DOHH2 (cell line): ENCODE results near the gene ADAMTS16.

Experiments used
- H3F3A ChIP-seq: fragments of 200-600 bp; sonication (generic), shearing (Covaris generic); 2 replicates; pipeline ENCODE4 v1.6.0; 2016; ENCODE audit warnings: antibody characterized with exemption, mild to moderate bottlenecking; ENCODE audit not compliant: control insufficient read depth, insufficient read depth
- H3K27ac ChIP-seq: fragments of 200-600 bp; sonication (generic); 2 replicates; pipeline ENCODE4 v1.5.1; 2014; ENCODE audit warnings: low read depth, mild to moderate bottlenecking, low read length, moderate library complexity
- H3K27me3 ChIP-seq: fragments of 200-600 bp; sonication (generic); 2 replicates; pipeline ENCODE4 v1.6.1; 2014; ENCODE audit warnings: mild to moderate bottlenecking, low read length, mixed read lengths; ENCODE audit not compliant: control insufficient read depth
- H3K36me3 ChIP-seq: fragments of 200-600 bp; sonication (generic); 2 replicates; pipeline ENCODE4 v1.6.1; 2014; ENCODE audit warnings: mild to moderate bottlenecking, low read length, moderate library complexity, mixed read lengths; ENCODE audit not compliant: control insufficient read depth
- H3K4me1 ChIP-seq: fragments of 200-600 bp; sonication (generic); 2 replicates; pipeline ENCODE4 v1.6.1; 2014; ENCODE audit warnings: mild to moderate bottlenecking, low read length, mixed read lengths; ENCODE audit not compliant: control insufficient read depth
- H3K4me2 ChIP-seq: fragments of 200-600 bp; sonication (generic); 2 replicates; pipeline ENCODE4 v1.6.0; 2014; ENCODE audit warnings: mild to moderate bottlenecking, low read length, moderate library complexity
- H3K4me3 ChIP-seq: fragments of 200-600 bp; sonication (generic); 2 replicates; pipeline ENCODE4 v1.5.1; 2014; ENCODE audit warnings: mild to moderate bottlenecking, low read length, mixed read lengths
- H3K79me2 ChIP-seq: fragments of 200-600 bp; sonication (generic); 2 replicates; pipeline ENCODE4 v1.6.1; 2014; ENCODE audit warnings: mild to moderate bottlenecking, low read length, mixed read lengths; ENCODE audit not compliant: control insufficient read depth
- H3K9me2 ChIP-seq: fragments of 200-600 bp; sonication (generic); replicated peaks from 2 replicates; pipeline ENCODE4 v1.6.1; 2014; ENCODE audit warnings: mild to moderate bottlenecking, low read length, mixed read lengths; ENCODE audit not compliant: control insufficient read depth
- H3K9me3 ChIP-seq: fragments of 200-600 bp; sonication (generic); 2 replicates; pipeline ENCODE4 v1.6.1; 2014; ENCODE audit warnings: antibody characterized with exemption, low read length, mixed read lengths; ENCODE audit not compliant: control insufficient read depth, insufficient read depth
- H4K20me1 ChIP-seq: fragments of 200-600 bp; sonication (generic); 2 replicates; pipeline ENCODE4 v1.6.0; 2014; ENCODE audit warnings: low read depth, mild to moderate bottlenecking, antibody characterized with exemption, low read length, moderate library complexity; ENCODE audit not compliant: control insufficient read depth, insufficient read depth
- EZH2phosphoT487 ChIP-seq: fragments of 200-600 bp; sonication (generic); IDR thresholded peaks from 2 replicates; pipeline ENCODE4 v1.6.1; 2017; ENCODE audit warnings: borderline replicate concordance, mild to moderate bottlenecking, antibody characterized with exemption, low read length, moderate library complexity, mixed read lengths
- TF ChIP-seq, protein P1 (sequence below): fragments of 200-600 bp; sonication (generic); IDR thresholded peaks from one replicate; pipeline ENCODE4 v1.5.1; 2014; ENCODE audit warnings: antibody characterized with exemption, mild to moderate bottlenecking, low read depth, low read length; ENCODE audit not compliant: poor library complexity, severe bottlenecking

ADAMTS16 gene

DNA sequence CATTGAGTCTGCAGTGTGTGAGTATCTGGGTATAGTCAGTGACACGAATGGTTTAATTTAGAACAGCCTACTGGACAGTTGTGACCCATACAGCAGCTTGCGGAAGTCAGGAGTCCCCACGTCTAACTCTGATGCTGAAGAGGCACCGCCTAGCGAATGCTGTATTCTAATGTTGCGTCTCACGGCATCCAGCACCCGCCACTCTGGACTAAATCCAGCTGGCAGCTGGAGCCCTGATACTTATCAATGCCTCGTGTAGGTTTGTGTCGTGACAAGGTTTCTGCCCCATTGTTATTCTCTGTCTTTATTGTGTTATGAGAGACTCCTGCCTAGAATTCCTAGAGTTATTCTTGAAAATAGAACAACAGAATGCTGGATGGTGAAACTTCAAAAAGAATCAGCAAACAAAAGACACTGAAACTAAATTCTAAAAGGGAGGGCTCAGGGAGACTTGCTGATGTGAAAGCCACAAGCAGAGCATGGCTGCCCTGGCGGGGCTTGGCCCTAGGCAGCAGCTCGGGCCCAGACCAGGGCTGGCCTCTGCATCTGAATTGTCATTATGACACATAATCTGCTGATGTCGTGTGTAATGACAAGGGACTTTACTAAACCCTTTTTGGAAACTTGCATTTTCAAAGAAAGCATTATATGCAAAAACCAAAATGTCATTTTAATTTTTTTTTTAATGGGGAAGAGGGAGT lies 158.9 kb downstream of the ADAMTS16 start:
- no peaks in the 10 kb centered on the region for H3F3A ChIP-seq
- no peaks in the 10 kb centered on the region for H3K27me3 ChIP-seq
- no peak overlapping the region for H3K4me2 ChIP-seq
- no peaks in the 10 kb centered on the region for H3K9me2 ChIP-seq
- no peaks in the 10 kb centered on the region for H4K20me1 ChIP-seq
- no peaks in the 10 kb centered on the region for H3K79me2 ChIP-seq
- no peaks in the 10 kb centered on the region for H3K4me1 ChIP-seq
- H3K9me3 ChIP-seq, result no peaks in the 10 kb centered on the region
- no peaks in the 10 kb centered on the region for H3K36me3 ChIP-seq
- H3K27ac ChIP-seq, result no peak overlapping the region
- H3K4me3 ChIP-seq, result no peak overlapping the region
- TF ChIP-seq EZH2phosphoT487, result no peak
- TF ChIP-seq, protein P1, sequence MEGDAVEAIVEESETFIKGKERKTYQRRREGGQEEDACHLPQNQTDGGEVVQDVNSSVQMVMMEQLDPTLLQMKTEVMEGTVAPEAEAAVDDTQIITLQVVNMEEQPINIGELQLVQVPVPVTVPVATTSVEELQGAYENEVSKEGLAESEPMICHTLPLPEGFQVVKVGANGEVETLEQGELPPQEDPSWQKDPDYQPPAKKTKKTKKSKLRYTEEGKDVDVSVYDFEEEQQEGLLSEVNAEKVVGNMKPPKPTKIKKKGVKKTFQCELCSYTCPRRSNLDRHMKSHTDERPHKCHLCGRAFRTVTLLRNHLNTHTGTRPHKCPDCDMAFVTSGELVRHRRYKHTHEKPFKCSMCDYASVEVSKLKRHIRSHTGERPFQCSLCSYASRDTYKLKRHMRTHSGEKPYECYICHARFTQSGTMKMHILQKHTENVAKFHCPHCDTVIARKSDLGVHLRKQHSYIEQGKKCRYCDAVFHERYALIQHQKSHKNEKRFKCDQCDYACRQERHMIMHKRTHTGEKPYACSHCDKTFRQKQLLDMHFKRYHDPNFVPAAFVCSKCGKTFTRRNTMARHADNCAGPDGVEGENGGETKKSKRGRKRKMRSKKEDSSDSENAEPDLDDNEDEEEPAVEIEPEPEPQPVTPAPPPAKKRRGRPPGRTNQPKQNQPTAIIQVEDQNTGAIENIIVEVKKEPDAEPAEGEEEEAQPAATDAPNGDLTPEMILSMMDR, result no peak

DNA sequence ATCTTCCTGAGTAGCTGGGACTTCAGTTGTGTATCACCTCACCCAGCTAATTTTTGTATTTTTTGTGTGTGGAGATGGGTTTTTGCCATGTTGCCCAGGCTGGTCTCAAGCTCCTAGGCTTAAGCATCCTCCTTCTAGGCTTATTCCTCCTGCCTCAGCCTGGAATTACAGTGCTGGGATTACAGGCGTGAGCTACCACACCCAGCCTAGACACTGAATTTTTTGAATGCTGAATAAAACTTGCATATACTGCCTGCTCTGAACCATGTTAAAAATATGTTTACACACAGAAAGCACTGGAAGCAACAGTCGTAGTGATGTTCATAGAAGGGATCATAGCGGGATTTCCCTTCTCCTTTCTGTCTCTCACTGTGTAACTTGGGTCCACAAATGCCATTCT lies 161.0 kb downstream of the ADAMTS16 start:
- no peaks in the 10 kb centered on the region for H3K79me2 ChIP-seq
- no peak overlapping the region for H3K4me3 ChIP-seq
- no peaks in the 10 kb centered on the region for H4K20me1 ChIP-seq
- no peaks in the 10 kb centered on the region for H3K36me3 ChIP-seq
- H3K27me3 ChIP-seq, result no peaks in the 10 kb centered on the region
- no peaks in the 10 kb centered on the region for H3K9me3 ChIP-seq
- no peaks in the 10 kb centered on the region for H3K9me2 ChIP-seq
- no peaks in the 10 kb centered on the region for H3F3A ChIP-seq
- H3K4me1 ChIP-seq, result no peaks in the 10 kb centered on the region
- TF ChIP-seq, protein P1, result no peak
- TF ChIP-seq EZH2phosphoT487, result no peak
- no peak overlapping the region for H3K4me2 ChIP-seq
- H3K27ac ChIP-seq, result no peak overlapping the region

DNA sequence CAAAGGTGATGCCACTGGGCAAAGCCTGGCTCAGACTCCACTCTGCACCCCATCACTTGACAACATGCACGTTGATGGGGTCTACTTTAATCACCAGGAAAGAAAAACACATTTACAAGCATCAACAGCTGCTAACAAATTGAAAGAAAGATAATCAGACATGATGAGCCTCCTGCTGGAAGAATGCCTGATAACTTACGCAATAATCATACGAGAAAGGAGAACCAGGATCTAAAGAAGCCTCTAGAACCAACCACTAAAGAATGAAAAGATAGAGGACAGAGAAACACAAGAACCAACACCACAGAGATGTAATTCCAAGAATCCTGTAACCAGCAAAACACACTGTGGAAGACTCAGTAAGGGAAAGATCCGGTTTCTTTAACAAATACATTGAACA lies 162.1 kb downstream of the ADAMTS16 start:
- Histone ChIP-seq H3K9me3 (no peaks in the 10 kb centered on the region), H3K79me2 (no peaks in the 10 kb centered on the region), H3K4me1 (no peaks in the 10 kb centered on the region), H3K9me2 (no peaks in the 10 kb centered on the region), H3K36me3 (no peaks in the 10 kb centered on the region), H3K4me3 (no peak overlapping the region), H3K4me2 (no peak overlapping the region), H3K27ac (no peak overlapping the region), H3K27me3 (no peaks in the 10 kb centered on the region), H3F3A (no peaks in the 10 kb centered on the region), H4K20me1 (no peaks in the 10 kb centered on the region)
- no peak for TF ChIP-seq EZH2phosphoT487
- TF ChIP-seq, protein P1, result no peak
